GM12878 (cell line): ENCODE measurements around the gene RPL10A. TPM values are rescaled to one million over a fixed set of nuclear protein-coding genes. Genes with fewer than 3 reads are reported as not detected.

ENCODE experiments used
- ATAC-seq: fragments of 200-7000 bp; cut with Tn5 transposase; 3 replicates; pipeline ENCODE4 v1.9.1; 2020; ENCODE audit warnings: mild to moderate bottlenecking, moderate library complexity
- BruUV-seq: library from RNA; stranded (reverse); fragments of 400-500 nt; replicated peaks from 2 replicates; lab custom pipeline; 2021; lab: Mats Ljungman, UMichigan
- CTCF ChIA-PET: fragments of 300-600 bp; sonication (Branson Sonifier 250); formaldehyde crosslinking; extraction: SDS; loops from one replicate; lab custom pipeline; 2021; ENCODE audit warnings: inconsistent platforms; lab: Yijun Ruan, JAX
- POLR2A ChIA-PET: fragments of 350-600 bp; formaldehyde crosslinking; extraction: SDS; loops from one replicate; lab custom pipeline; 2021; ENCODE audit warnings: inconsistent platforms; lab: Charles Lee
- RAD21 ChIA-PET: fragments of 300-600 bp; sonication (Branson Sonifier 250); formaldehyde crosslinking; loops from one replicate; lab custom pipeline; 2023; ENCODE audit warnings: antibody characterized with exemption; ENCODE audit not compliant: unreplicated experiment; lab: Charles Lee
- SMC1A ChIA-PET: fragments of 300-600 bp; sonication (Branson Sonifier 250); formaldehyde crosslinking; loops from one replicate; lab custom pipeline; 2023; ENCODE audit not compliant: unreplicated experiment, uncharacterized antibody; lab: Charles Lee
- DNase-seq: peaks from one replicate; pipeline ENCODE4 v3.0.0-alpha.2; 2011; ENCODE audit warnings: low read depth, low spot score
- FAIRE-seq: peaks from 3 replicates; lab custom pipeline; 2011; peaks lifted over from hg19 to GRCh38; lab: Jason Lieb, UNC
- H2AFZ ChIP-seq: 2 replicates; pipeline ENCODE4 v1.6.0; 2011; ENCODE audit warnings: low read depth, low read length, control low read depth; ENCODE audit not compliant: control insufficient read depth
- H3K27ac ChIP-seq: 2 replicates; pipeline ENCODE4 v1.5.1; 2011; ENCODE audit warnings: control low read depth; ENCODE audit not compliant: control insufficient read depth, insufficient read depth
- H3K27me3 ChIP-seq, 2 experiments: replicated peaks in 1 of 2; 2 replicates each; pipeline versions ENCODE4 v1.6.0 to v1.6.1; 2011; ENCODE audit warnings: low read length in 1 of 2; ENCODE audit not compliant: control insufficient read depth in 2 of 2, insufficient read depth in 2 of 2
- H3K36me3 ChIP-seq, 2 experiments: 2 replicates each; pipeline ENCODE4 v1.5.1; 2011; ENCODE audit warnings: low read length in 1 of 2; ENCODE audit not compliant: control insufficient read depth in 2 of 2, insufficient read depth in 2 of 2
- H3K4me1 ChIP-seq: 2 replicates; pipeline ENCODE4 v1.6.1; 2011; ENCODE audit warnings: mild to moderate bottlenecking, low read length, moderate library complexity, mixed read lengths; ENCODE audit not compliant: control insufficient read depth, insufficient read depth
- H3K4me2 ChIP-seq: 2 replicates; pipeline ENCODE4 v1.6.0; 2011; ENCODE audit warnings: control low read depth; ENCODE audit not compliant: control insufficient read depth, insufficient read depth
- H3K4me3 ChIP-seq: fragments of 200-600 bp; sonication (generic); 2 replicates; pipeline ENCODE4 v1.5.1; 2016
- H3K79me2 ChIP-seq: 2 replicates; pipeline ENCODE4 v1.6.0; 2011; ENCODE audit warnings: low read length; ENCODE audit not compliant: control insufficient read depth, insufficient read depth
- H3K9ac ChIP-seq: 2 replicates; pipeline ENCODE4 v1.8.0; 2011; ENCODE audit warnings: low read length, control low read depth, mixed read lengths; ENCODE audit not compliant: control insufficient read depth, insufficient read depth
- H3K9me3 ChIP-seq: replicated peaks from 3 replicates; pipeline ENCODE4 v1.5.1; 2011; ENCODE audit warnings: mild to moderate bottlenecking, low read length; ENCODE audit not compliant: control insufficient read depth, insufficient read depth
- H4K20me1 ChIP-seq: 2 replicates; pipeline ENCODE4 v1.6.0; 2011; ENCODE audit not compliant: control insufficient read depth, insufficient read depth
- ATF7 ChIP-seq: fragments of 450-650 bp; IDR thresholded peaks from 2 replicates; pipeline ENCODE4 v1.6.1; 2016; ENCODE audit warnings: low read depth, mild to moderate bottlenecking
- CBX3 ChIP-seq: fragments of 200-600 bp; sonication (generic); IDR thresholded peaks from 2 replicates; pipeline ENCODE4 v1.6.1; 2016; ENCODE audit warnings: low read depth, borderline replicate concordance
- CHD1 ChIP-seq: IDR thresholded peaks from 2 replicates; pipeline ENCODE4 v1.6.1; 2012; ENCODE audit warnings: low read depth, low read length, improper control_type of control experiment
- EGR1 ChIP-seq, 2 experiments: IDR thresholded peaks; 1 replicate in 1 of 2; 2 replicates in 1 of 2; pipeline ENCODE4 v1.6.1; 2011 to 2012; ENCODE audit warnings: low read depth in 2 of 2, low read length in 2 of 2, borderline replicate concordance in 1 of 2, mild to moderate bottlenecking in 1 of 2, moderate library complexity in 1 of 2
- EZH2 ChIP-seq: IDR thresholded peaks from 2 replicates; pipeline ENCODE4 v1.6.1; 2012; ENCODE audit warnings: low read depth, mild to moderate bottlenecking, control low read depth, inconsistent platforms, low read length, borderline replicate concordance; ENCODE audit not compliant: control insufficient read depth
- JUNB ChIP-seq: IDR thresholded peaks from 2 replicates; pipeline ENCODE4 v1.6.1; 2016; ENCODE audit warnings: antibody characterized with exemption, mild to moderate bottlenecking
- MEF2B ChIP-seq: fragments of 450-650 bp; IDR thresholded peaks from 2 replicates; pipeline ENCODE4 v1.6.1; 2018; ENCODE audit warnings: mild to moderate bottlenecking, moderate library complexity; ENCODE audit not compliant: partially characterized antibody, poor library complexity, severe bottlenecking
- PAX8 ChIP-seq: fragments of 450-650 bp; IDR thresholded peaks from 2 replicates; pipeline ENCODE4 v1.6.1; 2017; ENCODE audit warnings: mild to moderate bottlenecking, moderate library complexity
- RB1 ChIP-seq: fragments of 450-650 bp; formaldehyde crosslinking; IDR thresholded peaks from 2 replicates; pipeline ENCODE4 v1.6.1; 2017; ENCODE audit warnings: mild to moderate bottlenecking, borderline replicate concordance
- RELA ChIP-seq: fragments of 450-650 bp; IDR thresholded peaks from 2 replicates; pipeline ENCODE4 v1.8.0; 2014; ENCODE audit warnings: borderline replicate concordance; ENCODE audit not compliant: partially characterized antibody
- STAT3 ChIP-seq: IDR thresholded peaks from 2 replicates; pipeline ENCODE4 v1.6.1; 2011; ENCODE audit warnings: low read depth, low read length, improper control_type of control experiment
- ZNF207 ChIP-seq: fragments of 450-650 bp; IDR thresholded peaks from 2 replicates; pipeline ENCODE4 v1.6.1; 2014; ENCODE audit warnings: antibody characterized with exemption, mild to moderate bottlenecking, borderline replicate concordance
- WGBS: methylation state at CpG from one replicate; pipeline ENCODE4 v1.1.6; 2016; ENCODE audit warnings: low lambda C conversion rate; ENCODE audit not compliant: insufficient replicate concordance, insufficient coverage; ENCODE audit errors: missing lambda C conversion rate; 5-methylcytosine and 5-hydroxymethylcytosine counted together
- in situ Hi-C: fragments of 300-500 bp; cut with MboI; formaldehyde crosslinking; loops from 9 replicates; pipeline ENCODE4 v1.14.3; 2018; ENCODE audit warnings: mixed read lengths
- intact Hi-C: fragments of 100-400 bp; cut with micrococcal nuclease; formaldehyde crosslinking; loops from one replicate; pipeline ENCODE4 v1.14.2; 2022; ENCODE audit not compliant: unreplicated experiment
- polyA plus RNA-seq, 11 experiments: library from polyadenylated mRNA; depleted of rRNA in 4 of 11; unstranded in 6 of 11; stranded (reverse) in 5 of 11; fragments of >200 nt; fragmentation: Nextera tagmentation in 4 of 11; fragmentation: Illumina TruSeq in 1 of 11; extraction: Ambion mirVana in 4 of 11; extraction: Trizol in 1 of 11; gene quantifications; 1 replicate in 1 of 11; 2 replicates in 10 of 11; pipeline versions ENCODE4 v1.2.1 to v1.2.3, GENCODE V29; 2011 to 2016; ENCODE audit warnings: inconsistent platforms in 2 of 11, missing spikeins in 2 of 11, low read depth in 1 of 11
- total RNA-seq, 4 experiments: library from RNA; depleted of rRNA in 3 of 4; stranded (reverse); fragments of >200 nt in 3 of 4; fragmentation: Illumina TruSeq in 1 of 4; extraction: Trizol in 1 of 4; gene quantifications; 2 replicates each; pipeline versions ENCODE4 v1.2.1 to v1.2.3, GENCODE V29; 2013 to 2021
- TF ChIP-seq, protein P1 (sequence below): IDR thresholded peaks from 2 replicates; pipeline ENCODE4 v1.6.1; 2011; ENCODE audit warnings: mild to moderate bottlenecking, low read depth, low read length, moderate library complexity; ENCODE audit not compliant: insufficient replicate concordance
- TF ChIP-seq, protein P2 (sequence below): fragments of 450-650 bp; IDR thresholded peaks from 2 replicates; pipeline ENCODE4 v1.6.1; 2018; ENCODE audit warnings: mild to moderate bottlenecking, low read depth, moderate library complexity; ENCODE audit not compliant: partially characterized antibody

RPL10A gene
- total and polyA plus RNA-seq, 10 of the 15 experiments (the other 5 are each of a cell fraction or from before 2014, with no cell fraction given) = 833 to 4,029 (median 2,795) TPM

DNA sequence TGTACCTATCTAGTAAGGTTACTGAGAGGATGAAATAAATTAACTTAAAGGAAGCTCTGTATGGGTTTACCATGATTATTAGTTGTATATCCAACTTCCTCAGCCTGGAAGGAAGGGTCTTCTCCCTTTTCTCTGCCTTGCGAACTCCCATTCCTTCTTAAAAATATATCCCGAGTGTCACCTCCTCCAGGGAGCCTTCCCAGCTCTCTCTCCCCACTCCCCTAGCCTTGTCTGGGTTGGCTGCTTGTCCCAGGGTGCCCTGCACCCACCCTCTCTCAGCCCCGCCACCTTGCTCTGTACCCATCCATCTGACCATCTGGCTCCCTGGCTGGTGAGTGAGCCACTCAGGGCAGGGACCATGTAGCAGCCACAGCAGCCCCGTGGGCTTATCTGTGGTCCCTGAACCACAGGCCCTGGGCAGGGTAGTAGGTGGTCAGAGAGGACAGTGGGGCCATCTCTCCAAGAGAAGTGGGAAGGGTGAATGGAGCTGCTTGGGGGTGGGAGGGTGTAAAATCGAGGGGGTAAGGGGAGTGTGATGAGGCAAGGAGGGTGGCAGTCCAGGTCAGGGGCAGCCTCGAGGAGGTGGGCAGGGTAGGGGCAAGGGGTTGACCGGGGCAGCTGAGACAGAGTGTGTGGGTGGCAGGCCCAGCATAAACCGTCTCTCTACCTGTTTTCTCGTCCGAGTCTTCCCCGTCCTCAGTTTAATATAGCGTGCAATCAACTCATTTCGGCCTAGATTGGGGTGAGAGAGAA, 15.9 kb downstream of the RPL10A start (continued):
- TF ChIP-seq, protein P1, sequence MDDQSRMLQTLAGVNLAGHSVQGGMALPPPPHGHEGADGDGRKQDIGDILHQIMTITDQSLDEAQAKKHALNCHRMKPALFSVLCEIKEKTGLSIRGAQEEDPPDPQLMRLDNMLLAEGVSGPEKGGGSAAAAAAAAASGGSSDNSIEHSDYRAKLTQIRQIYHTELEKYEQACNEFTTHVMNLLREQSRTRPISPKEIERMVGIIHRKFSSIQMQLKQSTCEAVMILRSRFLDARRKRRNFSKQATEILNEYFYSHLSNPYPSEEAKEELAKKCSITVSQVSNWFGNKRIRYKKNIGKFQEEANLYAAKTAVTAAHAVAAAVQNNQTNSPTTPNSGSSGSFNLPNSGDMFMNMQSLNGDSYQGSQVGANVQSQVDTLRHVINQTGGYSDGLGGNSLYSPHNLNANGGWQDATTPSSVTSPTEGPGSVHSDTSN = no peak
- no peak for TF ChIP-seq JUNB
- TF ChIP-seq RB1 = no peak
- no peak for TF ChIP-seq STAT3
- TF ChIP-seq ATF7 = no peak
- no peak for TF ChIP-seq PAX8
- TF ChIP-seq CBX3 = no peak
- TF ChIP-seq, all 136 proteins: peak for 0

DNA sequence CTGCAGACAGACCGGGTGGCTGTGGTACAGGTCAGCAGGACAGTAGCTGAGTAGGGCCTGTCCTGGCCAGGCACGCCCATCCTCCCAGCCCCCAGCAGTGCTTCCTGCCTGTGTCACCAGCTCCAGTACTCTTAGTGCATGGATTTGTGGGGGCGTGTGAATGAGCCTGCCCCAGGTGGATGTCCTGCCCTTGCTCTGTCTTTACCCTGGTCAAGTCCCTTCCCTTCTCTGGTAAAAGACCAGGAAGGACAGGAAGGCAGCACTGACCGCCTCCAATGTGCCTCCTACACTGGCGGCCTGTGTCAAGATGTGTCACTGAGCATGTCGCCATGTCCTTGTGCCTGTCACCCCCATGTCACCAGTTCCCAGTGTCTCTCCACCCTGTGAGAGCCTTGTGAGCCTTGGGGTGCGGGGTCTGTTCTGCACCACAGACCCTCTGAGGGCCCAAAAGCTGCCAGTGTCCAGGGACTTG, 16.8 kb downstream of the RPL10A start:
- SMC1A ChIA-PET = no interaction called here
- Histone ChIP-seq H3K27me3 (no peaks in the 10 kb centered on the region; a peak in 2 of 4 replicates), H4K20me1 (no peaks in the 10 kb centered on the region), H2AFZ (no peak overlapping the region), H3K9me3 (no peaks in the 10 kb centered on the region), H3K4me3 (no peak overlapping the region), H3K27ac (no peak overlapping the region), H3K4me1 (no peaks in the 10 kb centered on the region), H3K36me3 (no peaks in the 10 kb centered on the region), H3K9ac (no peak overlapping the region), H3K4me2 (no peak overlapping the region), H3K79me2 (no peaks in the 10 kb centered on the region)
- TF ChIP-seq PAX8 (no peak), ZNF207 (no peak), EGR1 (IDR thresholded peaks at IDR 0.05; ENCODE audit: borderline replicate concordance in 1 of 2, low read depth in 2 of 2, low read length in 2 of 2) (no peak), EZH2 (no peak), RELA (no peak), MEF2B (no peak), CHD1 (no peak)
- TF ChIP-seq, protein P2, sequence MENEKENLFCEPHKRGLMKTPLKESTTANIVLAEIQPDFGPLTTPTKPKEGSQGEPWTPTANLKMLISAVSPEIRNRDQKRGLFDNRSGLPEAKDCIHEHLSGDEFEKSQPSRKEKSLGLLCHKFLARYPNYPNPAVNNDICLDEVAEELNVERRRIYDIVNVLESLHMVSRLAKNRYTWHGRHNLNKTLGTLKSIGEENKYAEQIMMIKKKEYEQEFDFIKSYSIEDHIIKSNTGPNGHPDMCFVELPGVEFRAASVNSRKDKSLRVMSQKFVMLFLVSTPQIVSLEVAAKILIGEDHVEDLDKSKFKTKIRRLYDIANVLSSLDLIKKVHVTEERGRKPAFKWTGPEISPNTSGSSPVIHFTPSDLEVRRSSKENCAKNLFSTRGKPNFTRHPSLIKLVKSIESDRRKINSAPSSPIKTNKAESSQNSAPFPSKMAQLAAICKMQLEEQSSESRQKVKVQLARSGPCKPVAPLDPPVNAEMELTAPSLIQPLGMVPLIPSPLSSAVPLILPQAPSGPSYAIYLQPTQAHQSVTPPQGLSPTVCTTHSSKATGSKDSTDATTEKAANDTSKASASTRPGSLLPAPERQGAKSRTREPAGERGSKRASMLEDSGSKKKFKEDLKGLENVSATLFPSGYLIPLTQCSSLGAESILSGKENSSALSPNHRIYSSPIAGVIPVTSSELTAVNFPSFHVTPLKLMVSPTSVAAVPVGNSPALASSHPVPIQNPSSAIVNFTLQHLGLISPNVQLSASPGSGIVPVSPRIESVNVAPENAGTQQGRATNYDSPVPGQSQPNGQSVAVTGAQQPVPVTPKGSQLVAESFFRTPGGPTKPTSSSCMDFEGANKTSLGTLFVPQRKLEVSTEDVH = no peak
- FAIRE-seq (no peak), ATAC-seq (no peak), DNase-seq (no peak)
- in situ Hi-C loops (no loop called here), intact Hi-C loops (no loop called here)
- BruUV-seq = no TSS peak
- POLR2A ChIA-PET = no interaction called here
- RAD21 ChIA-PET = no interaction called here
- CTCF ChIA-PET = no interaction called here
- 40% methylated on average over 7 of the region's 7 CpGs for WGBS
